Hematopoietic multipotent progenitor cell treated with erythropoietin and hydrocortisone succinate and interleukin-3 and kit ligand, for 8 days (in vitro differentiated cells): Measurements from ENCODE around the gene ACO1.

Experiments used
- DNase-seq: peaks from one replicate; pipeline ENCODE4 v3.0.0-alpha.2; 2015

The ACO1 gene

DNA sequence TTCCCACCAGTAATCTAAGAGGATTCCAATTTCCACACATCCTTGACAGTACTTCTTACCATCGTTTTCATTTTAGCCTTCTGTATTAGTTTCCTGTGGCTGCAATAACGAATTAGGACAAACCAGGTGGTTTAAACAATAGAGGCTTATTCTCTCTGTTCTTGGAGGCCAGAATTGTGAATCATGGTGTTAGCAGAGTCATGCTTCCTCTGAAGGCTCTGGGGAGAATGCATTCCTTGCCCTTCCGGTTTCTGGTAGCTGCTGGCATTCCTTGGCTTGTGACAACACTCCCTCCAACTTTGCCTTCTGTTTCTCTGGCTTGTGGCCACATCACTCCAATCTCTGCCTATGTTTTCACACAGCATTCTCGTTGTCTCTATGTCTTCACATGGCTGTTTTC, 118.0 kb downstream of the ACO1 start:
- DNase-seq: no peak

DNA sequence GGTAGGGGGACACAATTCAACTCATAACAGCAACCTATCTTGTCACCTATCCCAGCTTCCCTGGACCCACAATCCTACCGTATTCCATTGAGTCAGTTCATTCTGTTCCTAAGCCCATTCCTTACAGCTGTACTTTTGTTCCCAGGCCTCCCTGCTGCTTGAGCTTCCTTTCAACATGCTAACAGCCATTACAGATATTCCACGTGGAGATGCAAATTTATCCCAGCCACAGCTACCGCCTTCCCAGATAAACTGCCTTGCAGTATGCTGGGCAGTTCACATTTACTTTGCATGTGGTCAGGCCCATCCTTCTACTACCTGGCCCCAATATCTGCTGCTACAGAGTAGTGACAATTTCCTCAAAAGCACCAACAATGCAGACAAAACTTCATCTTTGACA, 118.6 kb downstream of the ACO1 start:
- DNase-seq: no peak
